CD4-positive, alpha-beta T cell treated with Interleukin-6 at 100 ng/mL for 8 hours (primary cell): ENCODE measurements around the gene KRTAP5-8.
"Not testable (repeated sequence)": the region's sequence is repeated elsewhere in the genome, so short reads cannot be mapped to it uniquely, and the experiment has no call there.

ENCODE experiments used
- DNase-seq: peaks from one replicate; pipeline ENCODE4 v3.0.0-alpha.2; 2020; ENCODE audit warnings: mixed read lengths, low spot score

KRTAP5-8 gene

GRCh38 chr11:71543866-71544265, 6.0 kb downstream of the KRTAP5-8 start:
- no peak for DNase-seq

GRCh38 chr11:71544525-71545214, 6.8 kb downstream of the KRTAP5-8 start:
- no peak for DNase-seq

- DNase-seq, result no peak
Measured at GRCh38 chr11:71545405-71545966, 7.7 kb downstream of the KRTAP5-8 start.

GRCh38 chr11:71548120-71548519, 10.3 kb downstream of the KRTAP5-8 start, which contains the start of gene KRTAP5-9:
Gene KRTAP5-9 (plus strand): TSS chr11:71548420. CDS start chr11:71548658, 238 bp downstream.
- DNase-seq, result no peak

- no peak for DNase-seq
Measured at GRCh38 chr11:71548716-71549151, 10.9 kb downstream of the KRTAP5-8 start.

GRCh38 chr11:71551711-71552110, 13.9 kb downstream of the KRTAP5-8 start:
- DNase-seq, result no peak

- DNase-seq, result no peak
Measured at GRCh38 chr11:71554996-71555395, 17.2 kb downstream of the KRTAP5-8 start.

GRCh38 chr11:71555508-71555907, 17.7 kb downstream of the KRTAP5-8 start:
- DNase-seq, result no peak

GRCh38 chr11:71556018-71556417, 18.2 kb downstream of the KRTAP5-8 start:
- no peak for DNase-seq

GRCh38 chr11:71557257-71557656, 19.4 kb downstream of the KRTAP5-8 start:
- no peak for DNase-seq

GRCh38 chr11:71558996-71559395, 21.2 kb downstream of the KRTAP5-8 start:
- DNase-seq, result no peak

GRCh38 chr11:71562120-71562519, 24.3 kb downstream of the KRTAP5-8 start:
- DNase-seq, result no peak

- no peak for DNase-seq
Measured at GRCh38 chr11:71563406-71563805, 25.6 kb downstream of the KRTAP5-8 start.

GRCh38 chr11:71564430-71564829, 26.6 kb downstream of the KRTAP5-8 start:
- no peak for DNase-seq

GRCh38 chr11:71565263-71565662, 27.4 kb downstream of the KRTAP5-8 start, which contains the start of gene KRTAP5-10:
Gene KRTAP5-10 (plus strand): TSS chr11:71565563. CDS start chr11:71565588, 25 bp downstream.
- DNase-seq, result no peak

- no peak for DNase-seq
Measured at GRCh38 chr11:71566081-71566620, 28.3 kb downstream of the KRTAP5-8 start.

- not testable (repeated sequence) for DNase-seq
Measured at GRCh38 chr11:71566626-71567599, 29.1 kb downstream of the KRTAP5-8 start.

GRCh38 chr11:71567633-71568032, 29.8 kb downstream of the KRTAP5-8 start:
- DNase-seq, result not testable (repeated sequence)

GRCh38 chr11:71568704-71569349, 31.0 kb downstream of the KRTAP5-8 start:
- no peak for DNase-seq

- DNase-seq, result not testable (repeated sequence)
Measured at GRCh38 chr11:71571101-71571850, 33.5 kb downstream of the KRTAP5-8 start.

- DNase-seq, result no peak
Measured at GRCh38 chr11:71572811-71573210, 35.0 kb downstream of the KRTAP5-8 start.
